Right forelimb (tissue), 1 donor: Measurements from ENCODE around the gene CDH16.
"Not testable (repeated sequence)": the region's sequence is repeated elsewhere in the genome, so short reads cannot be mapped to it uniquely, and the experiment has no call there.

ENCODE experiments used
- DNase-seq: peaks from one replicate; pipeline ENCODE4 v3.0.0-alpha.2; 2018

The CDH16 gene

DNA sequence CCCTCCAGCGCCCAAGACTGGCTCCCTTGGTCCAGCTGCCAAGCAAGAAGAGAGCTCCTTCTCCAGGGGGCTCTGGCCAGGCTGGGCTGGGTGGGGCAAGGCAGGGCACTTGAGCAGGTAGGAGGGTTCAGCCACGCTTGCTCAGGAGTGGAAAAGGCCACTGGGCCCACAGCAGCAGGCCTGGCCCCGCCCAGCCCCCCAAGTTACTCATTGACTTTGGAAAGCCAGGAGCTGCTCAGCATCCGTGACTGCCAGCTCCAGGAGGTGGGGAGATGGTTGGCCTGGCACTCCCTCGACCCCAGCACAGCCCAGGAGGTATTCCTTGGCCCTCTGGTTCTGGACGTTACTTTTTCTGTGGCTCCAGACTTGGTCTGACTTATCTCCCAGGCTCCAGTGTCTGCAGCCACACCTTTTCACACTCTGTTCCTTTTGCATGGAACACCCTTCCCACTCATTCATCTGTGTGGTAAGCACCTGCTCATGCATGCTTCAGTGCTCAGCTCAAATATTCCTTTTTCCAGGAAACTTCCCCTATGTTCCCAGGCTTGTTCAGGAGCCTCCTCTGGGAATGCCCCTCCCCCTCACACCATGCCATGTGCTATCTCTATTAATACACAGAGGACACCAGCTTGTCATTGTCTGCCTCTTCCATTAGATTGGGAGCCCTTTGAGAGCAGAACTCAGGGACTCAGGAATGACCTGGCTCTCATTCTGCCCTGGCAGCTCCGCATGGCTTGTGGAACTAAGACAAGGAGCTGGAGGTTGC lies at the start of gene CDH16:
TSS of gene CDH16 (minus strand) at position 83 of the 766 bp plus-strand sequence. CDS start 820 bp downstream, outside the sequence.
- DNase-seq, result no peak

DNA sequence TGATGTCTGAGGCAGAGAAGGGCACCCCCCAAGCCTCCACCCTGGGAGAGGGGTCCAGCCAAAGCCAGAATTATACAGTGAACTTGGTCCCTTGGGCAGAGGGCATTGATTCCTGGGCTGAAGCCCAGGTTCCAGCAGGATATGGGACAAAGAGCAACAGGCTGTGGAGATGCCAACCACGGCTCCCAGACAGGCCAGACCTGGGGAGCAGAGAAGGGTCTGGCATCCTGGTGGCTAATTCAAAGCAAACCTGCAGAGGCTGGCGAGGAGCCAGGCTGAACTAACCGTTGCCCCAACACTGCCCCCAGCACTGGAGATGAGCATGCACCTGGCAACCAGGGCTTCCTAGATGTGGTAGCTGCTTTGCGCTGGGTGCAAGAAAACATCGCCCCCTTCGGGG lies 45.4 kb upstream of the CDH16 start:
- DNase-seq, result no peak

- DNase-seq, result no peak
Observed at GRCh38 chr16:66961914-66962313, 43.2 kb upstream of the CDH16 start.

- DNase-seq, result no peak
Observed at GRCh38 chr16:66961065-66961744, 42.5 kb upstream of the CDH16 start, which contains the start of gene CES3. Gene CES3, plus strand, starts transcription at chr16:66961266. Its CDS starts 42 bp downstream, at chr16:66961308.

DNA sequence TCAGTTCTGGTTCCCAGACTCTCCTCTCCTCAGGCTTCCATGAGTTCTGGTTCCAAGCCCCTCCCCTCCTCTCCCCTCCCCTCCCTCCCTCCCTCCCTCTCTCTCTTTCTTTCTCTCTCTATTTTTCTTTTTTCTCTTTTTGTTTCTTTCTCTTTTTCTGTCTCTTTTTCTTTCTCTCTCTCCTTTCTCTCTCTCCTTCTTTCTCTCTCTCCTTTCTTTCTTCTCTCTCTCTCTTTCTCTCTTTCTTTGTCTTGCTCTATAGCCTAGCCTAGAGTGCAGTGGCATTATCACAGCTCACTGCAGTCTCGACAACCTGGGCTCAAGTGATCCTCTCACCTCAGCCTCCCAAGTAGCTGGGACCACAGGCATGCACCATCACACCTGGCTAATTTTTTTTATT lies 41.6 kb upstream of the CDH16 start:
- DNase-seq, result no peak

DNA sequence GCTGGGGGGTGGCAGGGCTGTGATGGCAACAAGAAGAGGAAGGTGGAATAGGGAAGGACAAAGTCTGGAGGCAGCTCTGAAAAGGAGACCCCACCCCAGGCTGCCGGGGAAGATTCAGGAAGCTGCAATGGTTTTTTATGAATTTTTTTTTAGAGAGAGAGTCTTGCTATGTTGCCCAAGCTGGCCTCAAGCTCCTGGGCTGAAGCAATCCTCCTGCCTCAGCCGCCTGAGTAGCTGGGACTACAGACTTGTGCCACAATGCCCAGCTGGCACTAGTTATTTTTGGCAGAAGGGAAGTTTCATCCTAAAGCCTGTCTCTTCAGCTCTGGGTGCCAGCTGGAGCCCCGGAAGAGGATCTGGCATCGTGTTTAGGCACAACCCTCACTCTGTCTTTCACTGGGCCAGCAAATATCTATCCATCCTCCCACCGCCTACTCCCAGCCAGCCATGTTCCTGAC lies 41.0 kb upstream of the CDH16 start:
- DNase-seq, result no peak

GRCh38 chr16:66958857-66959703 lies 40.4 kb upstream of the CDH16 start:
- no peak for DNase-seq

DNA sequence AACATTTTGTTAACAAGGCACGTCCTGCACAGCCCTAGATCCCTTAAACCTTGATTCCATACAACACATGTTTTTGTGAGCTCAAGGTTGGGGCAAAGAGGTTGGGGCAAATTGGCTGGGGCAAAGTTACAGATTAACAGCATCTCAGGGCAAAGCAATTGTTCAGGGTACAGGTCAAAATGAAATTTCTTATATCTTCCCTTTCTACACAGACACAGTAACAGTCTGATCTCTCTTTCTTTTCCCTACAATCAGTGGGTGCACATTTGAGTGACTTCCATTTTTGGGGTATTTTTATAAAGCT lies 37.4 kb upstream of the CDH16 start:
- not testable (repeated sequence) for DNase-seq

DNA sequence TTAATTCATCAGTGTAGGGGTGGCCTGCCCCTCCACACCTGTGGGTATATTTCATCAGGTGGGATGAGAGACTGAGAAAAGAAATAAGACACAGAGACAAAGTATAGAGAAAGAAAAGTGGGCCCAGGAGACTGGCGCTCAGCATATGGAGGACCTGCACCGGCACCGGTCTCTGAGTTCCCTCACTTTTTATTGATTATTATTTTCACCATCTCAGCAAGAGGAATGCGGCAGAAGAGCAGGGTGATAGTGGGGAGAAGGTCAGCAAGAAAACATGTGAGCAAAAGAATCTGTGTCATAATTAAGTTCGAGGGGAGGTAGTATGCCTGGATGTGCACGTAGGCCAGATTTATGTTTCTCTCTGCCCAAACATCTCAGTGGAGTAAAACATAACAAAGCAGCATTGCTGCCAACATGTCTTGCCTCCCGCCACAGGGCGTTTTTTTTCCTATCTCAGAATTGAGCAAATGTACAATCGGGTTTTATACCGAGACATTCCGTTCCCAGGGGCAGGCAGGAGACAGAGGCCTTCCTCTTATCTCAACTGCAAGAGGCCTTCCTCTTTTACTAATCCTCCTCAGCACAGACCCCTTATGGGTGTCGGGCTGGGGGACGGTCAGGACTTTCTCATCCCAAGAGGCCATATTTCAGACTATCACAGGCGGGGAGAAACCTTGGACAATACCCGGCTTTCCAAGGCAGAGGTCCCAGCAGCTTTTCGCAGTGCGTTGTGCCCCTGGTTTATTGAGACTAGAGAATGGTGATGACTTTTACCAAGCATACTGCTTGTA lies 36.9 kb upstream of the CDH16 start:
- DNase-seq, result not testable (repeated sequence)

- DNase-seq, result peak; percentile 84
Observed at GRCh38 chr16:66954097-66954659, 35.5 kb upstream of the CDH16 start.

DNA sequence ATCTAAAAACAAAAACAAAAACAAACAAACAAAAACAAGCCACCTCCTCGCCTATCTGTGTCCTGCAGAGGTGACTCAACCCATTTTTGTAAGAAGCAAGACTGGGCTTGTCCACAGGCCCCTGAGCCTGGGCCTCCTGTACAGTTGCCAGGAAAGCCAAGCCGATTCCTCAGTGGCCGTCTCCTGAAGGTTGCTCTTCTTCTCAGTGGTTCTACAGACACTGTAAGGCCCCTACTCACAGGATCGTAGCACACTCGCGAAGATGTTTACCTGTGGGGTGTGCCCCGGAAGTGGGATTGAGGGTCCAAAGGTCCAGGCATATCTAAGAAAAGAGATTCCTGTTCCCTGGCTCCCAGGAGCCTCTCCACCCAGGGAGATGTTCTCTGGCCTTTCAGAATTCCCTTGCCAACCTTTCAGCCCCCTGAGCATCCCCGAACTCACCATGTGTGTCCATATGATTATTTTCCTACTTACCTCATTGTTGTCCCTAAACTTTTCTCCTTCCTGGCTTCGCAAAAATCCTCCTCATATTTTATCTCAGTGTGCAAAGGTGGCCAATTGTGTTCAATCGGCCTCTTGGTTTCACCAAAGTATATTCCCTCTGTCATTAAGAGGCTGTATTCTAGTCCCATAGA lies 34.9 kb upstream of the CDH16 start:
- no peak for DNase-seq

- DNase-seq, result no peak
Observed at GRCh38 chr16:66952430-66953110, 33.9 kb upstream of the CDH16 start.

DNA sequence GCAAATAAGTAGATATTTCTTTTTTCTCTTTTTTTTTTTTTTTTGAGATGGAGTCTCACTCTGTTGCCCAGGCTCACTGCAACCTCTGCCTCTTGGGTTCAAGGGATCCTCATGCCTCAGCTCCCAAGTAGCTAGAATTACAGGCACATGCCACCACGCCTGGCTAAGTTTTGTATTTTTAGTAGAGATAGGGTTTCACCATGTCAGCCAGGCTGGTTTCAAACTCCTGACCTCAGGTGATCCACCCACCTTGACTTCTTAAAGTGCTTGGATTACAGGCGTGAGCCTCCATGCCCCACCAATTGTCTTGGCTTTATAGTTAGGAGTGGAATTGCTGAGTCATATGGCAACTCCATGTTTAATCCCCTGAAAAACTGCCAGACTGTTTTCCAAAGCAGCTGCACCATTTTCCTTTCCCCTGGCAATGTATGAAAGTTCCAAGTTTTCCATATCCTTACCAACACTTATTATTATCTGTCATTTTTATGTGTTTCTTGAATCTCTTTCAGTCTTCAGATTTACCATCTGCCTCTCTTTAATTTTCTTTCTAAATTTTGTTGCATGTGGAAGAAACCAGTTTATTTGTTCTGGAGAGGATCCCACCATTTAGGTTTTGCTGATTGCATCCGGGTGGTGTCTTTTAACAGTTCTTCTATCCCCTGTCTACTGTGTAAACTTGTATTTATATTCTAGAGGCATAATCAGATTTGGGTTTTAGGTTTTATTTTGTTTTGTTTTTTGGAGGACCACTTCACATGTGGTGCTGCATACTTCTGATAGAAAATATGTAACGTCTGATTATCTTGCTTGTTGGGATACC lies 32.5 kb upstream of the CDH16 start:
- DNase-seq, result no peak

DNA sequence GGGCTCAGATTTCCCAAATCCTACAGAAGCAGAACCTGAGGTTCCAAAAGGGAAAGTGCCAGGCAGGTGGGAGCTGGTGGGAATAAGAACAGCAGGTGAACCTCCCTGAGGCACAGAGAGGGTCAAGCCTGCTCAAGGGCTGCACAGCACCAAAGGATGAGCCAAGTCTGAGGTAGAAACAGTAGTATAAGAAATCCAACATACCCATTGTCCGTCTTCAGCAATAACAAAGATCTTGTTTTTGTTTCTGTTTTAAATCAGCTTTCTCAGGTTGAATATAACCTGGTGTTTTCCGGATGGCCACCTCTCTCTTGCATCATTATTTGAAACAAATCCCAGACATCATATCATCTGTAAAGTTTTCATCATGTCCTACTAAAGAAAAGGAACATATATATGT lies 31.8 kb upstream of the CDH16 start:
- no peak for DNase-seq

DNA sequence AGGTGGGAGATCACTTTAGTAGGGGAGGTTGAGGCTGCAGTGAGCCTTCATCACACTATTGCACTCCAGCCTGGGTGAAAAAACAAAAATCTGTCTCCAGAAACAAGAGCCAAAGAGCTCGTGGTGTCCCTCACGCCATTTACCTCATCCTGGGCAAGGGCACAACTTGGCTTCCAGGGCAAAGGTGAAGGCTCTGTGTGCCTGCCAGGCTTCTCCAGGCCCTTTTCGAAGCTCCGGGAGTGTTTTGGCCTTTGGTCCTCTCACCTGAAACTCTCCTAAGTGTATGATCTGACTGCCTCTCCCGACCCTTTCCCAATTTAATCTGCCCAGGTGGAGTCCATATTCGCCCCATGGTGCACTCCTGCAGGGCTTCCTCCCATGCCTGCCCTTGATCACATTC lies 30.8 kb upstream of the CDH16 start:
- no peak for DNase-seq

DNA sequence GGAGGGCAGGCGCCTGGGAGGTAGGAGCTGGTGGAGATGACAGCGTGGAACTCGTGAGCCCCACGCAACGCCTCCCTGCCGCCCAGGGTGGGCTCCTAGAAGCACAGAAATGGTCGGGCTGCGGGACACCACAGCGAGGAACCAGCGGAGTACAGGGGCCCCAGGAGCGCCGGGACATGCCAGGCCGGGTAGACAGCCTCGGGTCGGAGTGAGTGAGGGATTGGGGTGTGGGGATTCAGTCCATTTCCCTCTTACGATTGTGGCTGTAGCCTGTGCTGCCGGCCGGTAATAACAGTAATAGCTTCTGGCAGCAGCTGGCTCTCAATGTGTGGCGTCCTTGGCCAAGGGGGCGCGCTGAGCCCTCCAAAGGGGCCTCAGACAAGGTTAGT lies 30.1 kb upstream of the CDH16 start:
- DNase-seq, result no peak

DNA sequence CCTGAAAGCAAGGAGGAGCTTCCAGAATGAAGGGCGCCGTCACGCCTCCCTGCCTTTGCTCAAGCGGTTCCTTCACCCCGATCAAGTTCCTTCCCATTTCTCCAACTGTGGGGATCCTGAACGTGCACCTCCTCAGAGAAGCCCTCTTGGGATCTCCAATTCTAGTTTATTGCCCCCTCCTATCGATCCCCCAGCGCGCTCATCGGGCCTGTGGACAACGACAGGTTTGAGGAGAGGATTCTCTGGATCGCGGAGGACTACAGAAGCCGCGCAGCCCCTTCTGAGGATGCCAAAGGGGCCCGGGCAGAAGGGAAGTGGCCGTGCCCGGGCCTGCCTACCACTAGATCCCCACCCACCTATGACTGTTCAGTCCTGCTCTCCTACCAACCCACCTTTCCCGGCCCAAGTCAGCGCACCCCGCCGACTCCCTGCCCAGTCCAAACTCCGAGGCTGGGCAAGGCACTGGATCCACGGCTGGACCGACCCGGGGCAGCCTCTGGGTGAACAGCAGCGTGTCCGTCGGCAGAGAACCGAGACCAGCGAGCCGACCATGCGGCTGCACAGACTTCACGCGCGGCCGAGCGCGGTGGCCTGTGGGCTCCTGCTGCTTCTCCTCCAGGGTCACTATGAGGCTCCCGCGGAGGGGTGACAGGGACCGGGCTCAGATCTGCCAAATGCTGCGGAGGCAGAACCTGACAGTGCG lies 29.6 kb upstream of the CDH16 start:
- no peak for DNase-seq

DNA sequence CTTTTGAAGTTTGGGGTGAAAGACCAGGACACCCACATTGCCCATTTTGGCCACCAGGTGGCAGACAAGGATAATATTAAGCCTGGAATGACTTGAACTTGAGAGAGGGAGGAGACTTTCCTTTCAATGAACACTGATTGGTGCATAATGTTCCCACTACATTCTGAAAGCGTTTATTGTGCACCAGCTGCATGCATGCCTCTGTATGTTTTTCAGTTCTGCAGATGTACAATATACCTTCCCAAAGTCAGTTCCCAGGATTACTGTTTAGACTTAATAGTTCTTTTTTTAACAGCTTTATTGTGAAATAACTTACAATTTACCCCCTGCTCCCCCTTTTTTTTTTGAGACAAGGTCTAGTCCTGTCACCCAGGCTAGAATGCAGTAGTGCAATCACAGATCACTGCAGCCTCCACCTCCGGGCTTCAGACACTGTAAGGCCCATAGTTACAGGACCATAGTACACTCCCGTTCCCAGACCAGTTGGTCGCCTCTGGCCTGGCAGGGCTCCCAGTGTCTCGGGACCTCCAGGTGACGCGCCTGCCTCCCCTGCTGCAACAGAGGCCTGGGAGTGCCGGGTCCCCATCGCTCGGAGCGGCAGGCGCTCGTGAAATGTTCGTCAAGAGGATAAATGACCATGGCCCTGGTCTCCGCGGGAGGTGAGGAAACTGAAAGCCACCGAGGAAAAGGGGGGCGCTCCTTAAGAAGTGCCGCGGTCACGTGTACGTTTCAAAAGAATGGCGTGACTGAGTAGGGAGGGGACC lies 28.8 kb upstream of the CDH16 start:
- peak; percentile 85 for DNase-seq

GRCh38 chr16:66946974-66947301 lies 28.3 kb upstream of the CDH16 start:
- DNase-seq, result no peak
